Renal cortical epithelial cell (primary cell): ENCODE data around the gene CYB5RL. TPM values are rescaled to one million over a fixed set of nuclear protein-coding genes. Genes with fewer than 3 reads are reported as not detected.
"Not testable (repeated sequence)": the region's sequence is repeated elsewhere in the genome, so short reads cannot be mapped to it uniquely, and the experiment has no call there.

Source experiments
- DNase-seq: peaks from one replicate; pipeline ENCODE4 v3.0.0-alpha.2; 2011; ENCODE audit warnings: low read depth
- total RNA-seq: library from RNA; depleted of rRNA; stranded (reverse); fragments of >200 nt; gene quantifications from 2 replicates; pipeline ENCODE4 v1.2.3, GENCODE V29; 2014

The CYB5RL gene
- total RNA-seq, 1 donor from 2014 or later: 6.0 TPM

DNA sequence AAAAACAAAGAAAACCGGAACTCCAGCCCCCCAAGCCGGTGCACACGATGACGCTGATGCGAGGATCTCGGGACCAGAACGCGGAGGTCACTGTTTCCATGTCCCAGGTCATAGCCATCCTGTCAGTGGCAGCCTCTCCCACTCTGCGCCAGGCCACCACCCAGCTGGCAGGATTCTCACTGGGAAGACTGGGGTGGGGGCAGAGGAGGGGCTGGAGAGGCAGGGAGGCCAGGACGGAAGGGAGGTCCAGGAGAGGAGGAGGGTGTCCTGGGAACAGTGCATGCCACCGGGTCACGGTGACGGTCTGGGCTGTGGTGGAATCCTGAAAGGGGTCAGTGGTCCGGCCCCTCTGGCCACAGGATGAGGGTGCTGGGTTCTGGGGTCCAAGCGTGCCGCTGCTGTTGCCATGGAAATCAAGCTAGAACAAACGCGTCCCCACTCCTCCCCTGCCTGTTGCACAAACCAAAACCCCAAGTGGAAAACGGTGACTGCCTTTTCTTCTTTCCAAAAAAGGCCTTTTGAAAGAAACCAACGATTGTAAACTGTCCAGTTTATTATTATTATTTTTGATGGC lies 26.2 kb upstream of the CYB5RL start:
- DNase-seq: no peak

DNA sequence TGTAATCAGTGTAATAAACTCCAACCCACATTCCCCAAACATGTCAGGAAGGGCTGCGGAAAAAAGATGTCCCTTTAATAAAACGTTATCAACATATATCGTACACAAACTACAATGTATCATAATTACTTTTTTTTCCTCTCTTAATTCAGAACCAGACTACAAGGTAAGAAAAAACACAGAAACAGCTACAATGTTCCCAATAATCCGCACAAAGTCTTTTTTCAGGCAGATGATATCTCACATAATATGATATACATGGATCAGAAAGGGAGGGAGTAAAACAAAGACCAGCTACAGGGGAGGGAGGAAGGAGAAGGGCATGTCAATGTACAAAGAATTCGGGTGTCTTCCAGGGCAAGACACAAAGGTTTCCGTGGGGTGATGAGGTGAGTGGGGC lies 25.5 kb upstream of the CYB5RL start:
- DNase-seq: no peak

DNA sequence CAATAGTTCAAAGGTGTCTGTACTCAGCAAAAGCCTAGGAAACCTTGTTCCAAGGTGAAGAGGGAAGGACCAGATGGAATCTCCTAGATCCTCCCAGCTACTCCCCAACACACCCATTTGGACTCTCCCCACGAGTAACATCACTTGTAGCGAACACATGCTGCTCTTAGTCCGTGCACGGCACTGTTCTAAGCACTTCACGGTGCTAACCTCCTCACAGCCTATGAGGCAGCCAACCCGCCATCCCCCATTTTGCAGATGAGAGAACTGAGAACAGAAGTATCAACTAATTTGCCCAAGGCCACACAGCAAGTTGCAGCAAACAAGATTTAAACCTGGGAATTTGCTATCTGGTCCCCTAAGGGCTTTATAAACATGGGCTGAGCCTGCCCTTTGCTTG lies 24.4 kb upstream of the CYB5RL start:
- DNase-seq: no peak

DNA sequence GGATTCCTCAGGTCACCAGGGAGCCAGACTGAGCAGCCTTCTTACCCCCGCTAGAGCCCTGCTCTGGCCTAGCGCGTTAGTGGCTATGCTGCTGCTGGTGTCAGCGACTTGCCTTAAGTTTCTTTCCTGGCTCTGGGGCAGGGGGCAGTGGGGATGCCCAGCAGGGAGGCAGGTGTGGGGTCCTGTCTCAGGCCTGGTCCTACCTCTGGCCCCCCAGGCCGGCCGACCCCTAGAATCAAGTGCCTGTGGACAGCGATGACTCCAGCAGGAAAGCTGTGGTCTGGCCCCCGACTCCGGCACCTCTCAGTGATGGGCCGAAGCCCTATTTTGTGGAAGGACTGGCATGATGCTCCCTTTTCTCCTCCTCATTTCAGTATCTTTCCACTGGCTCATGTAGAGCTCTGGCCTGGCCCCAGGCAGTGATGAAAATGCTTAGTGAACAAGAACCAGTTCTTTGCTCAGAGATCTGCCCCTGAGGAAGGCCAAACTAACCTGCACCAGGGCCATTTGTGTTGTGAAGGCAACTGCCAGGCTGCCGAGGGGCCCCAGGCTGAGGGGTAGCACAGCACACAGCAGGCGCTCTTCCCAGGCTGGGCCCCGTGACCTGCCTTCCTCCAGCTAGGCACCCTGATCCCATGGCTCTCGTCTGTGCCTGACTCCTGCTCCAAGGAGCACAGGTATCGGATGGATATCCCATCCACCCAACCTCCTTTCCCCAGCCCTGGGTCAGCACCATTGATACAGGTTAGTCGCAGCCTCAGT lies 23.8 kb upstream of the CYB5RL start:
- no peak for DNase-seq

DNA sequence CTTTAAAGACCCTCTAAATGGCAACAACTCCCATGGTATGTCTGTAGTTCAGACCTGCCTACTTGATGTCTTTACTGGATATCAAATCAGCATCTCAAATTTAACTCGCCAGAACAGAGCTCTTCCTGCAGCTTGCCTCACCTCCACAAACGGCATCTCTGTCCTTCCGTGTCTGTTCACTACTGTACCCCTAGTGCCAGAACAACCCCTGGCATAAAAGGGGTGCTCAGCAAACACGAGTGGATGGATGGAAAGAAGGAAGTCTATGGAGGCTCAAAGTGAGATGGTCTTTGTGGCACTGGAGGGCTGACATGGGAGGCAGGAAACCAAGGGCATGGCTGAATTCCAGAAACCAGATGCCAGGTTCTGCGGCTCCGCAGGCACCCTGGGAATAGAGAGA lies 22.9 kb upstream of the CYB5RL start:
- DNase-seq: no peak

DNA sequence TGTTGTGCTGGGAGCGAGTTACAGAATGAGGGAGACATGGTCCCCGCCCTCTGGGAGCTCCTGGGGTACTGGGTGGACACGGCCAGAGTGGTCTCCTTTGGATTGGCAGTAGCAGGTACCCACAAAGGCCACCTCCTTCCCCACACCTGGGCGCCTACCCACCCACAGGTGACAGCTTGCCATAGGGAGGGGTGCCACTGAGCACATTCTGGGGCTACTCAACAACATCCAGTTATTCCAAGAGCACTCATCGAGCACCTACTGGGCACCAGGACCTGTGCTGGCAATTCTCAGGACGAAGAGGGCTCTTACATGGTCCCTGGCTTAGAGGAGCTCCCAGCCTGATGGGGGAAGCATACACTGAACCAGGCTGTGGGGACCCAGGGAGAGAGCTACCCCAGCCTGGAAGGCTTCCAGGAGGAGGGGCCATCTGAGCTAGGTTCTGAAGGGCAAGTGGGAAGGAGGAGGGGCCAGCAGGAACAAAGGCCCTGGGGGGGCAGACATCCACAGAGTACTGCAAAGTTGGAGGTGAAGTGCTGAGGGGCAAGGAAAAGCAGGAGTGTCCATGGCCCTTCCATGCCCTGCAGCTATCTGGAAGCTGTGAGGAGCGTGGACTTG lies 22.1 kb upstream of the CYB5RL start:
- no peak for DNase-seq

DNA sequence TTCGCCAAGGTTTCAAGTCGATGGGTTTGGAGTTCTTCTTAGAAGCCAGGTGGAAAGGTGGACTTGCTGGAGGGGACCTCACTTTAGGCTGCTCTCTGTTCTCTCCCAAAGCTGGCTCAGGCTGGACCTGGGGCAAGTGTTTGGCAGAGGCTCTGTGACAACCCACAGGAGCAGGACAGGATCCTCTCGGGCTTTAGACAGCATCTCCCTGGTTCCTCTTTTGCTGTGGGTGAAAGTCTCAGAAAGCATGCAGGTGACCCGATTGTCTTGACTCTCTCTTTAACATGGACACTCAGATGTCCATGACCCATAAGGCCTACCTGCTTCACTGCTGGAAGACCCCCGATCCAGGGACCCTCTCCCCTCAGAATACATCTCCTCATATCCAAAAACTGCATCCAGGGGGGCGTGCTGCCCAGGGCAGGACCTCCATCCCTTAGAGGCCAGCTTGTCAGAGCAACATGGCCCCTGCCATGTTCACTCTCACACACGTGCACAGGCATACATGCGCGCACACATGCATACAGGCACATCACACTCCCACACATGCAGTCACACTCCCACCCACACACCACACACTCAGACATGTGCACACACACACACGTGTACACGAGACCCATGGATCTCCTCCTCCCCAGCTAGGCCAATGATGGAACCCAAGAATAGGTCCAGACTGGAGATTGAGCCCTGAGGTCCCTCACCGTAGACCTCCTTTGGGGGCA lies 21.4 kb upstream of the CYB5RL start:
- no peak for DNase-seq

DNA sequence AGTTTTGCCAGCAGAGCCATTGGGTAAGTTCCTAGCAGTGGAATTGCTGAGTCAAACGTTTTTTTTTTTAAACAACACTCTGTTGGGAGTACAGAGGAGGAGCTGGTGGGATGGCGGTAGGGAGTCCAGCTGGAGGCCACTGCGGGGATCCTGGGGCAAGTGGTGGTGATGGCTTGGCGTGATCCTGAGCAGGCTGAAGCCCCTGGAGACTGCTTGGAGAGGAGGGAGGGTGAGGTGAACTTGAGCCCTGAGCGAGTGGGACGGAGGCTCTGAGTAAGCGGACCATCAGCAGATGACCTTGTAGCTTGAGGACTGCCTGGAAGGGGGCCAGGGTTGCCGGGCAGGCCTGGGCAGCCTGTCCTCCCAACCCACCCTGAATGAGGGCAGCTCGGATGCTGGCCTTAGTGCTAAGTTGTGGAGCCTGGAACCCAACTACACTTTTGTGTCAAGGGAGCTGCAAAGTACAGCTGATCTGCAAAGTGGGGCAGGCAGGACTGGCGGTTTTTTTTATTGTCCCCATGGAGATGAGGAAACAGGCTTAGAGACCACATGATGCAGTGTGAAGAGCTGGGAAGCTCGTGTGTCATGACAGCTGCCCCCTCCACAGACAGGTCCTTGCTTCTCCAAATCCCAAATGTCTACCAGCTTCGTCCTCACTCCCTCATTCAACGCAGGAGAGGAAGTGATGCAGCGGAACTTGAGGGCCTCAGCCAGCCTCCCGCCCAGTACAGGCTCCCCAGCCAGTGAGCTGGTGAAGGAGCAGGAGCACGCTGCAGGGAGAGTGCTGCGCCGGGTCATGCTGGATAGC lies 20.4 kb upstream of the CYB5RL start:
- no peak for DNase-seq

DNA sequence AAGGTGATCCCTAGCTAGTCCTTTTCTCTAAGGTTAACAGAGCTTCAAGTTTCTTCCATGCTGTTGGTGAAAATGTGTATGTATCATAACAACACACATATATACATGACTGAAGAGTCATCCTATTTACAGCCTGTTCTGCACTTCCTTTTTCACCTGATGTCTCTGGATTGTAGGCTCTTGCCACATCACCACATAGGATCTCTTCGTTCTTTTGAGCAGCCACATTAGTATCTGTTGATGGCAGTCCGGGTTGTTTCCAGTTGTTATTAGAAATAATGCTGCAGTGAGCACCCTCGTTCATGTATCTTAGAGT lies 19.8 kb upstream of the CYB5RL start:
- no peak for DNase-seq

DNA sequence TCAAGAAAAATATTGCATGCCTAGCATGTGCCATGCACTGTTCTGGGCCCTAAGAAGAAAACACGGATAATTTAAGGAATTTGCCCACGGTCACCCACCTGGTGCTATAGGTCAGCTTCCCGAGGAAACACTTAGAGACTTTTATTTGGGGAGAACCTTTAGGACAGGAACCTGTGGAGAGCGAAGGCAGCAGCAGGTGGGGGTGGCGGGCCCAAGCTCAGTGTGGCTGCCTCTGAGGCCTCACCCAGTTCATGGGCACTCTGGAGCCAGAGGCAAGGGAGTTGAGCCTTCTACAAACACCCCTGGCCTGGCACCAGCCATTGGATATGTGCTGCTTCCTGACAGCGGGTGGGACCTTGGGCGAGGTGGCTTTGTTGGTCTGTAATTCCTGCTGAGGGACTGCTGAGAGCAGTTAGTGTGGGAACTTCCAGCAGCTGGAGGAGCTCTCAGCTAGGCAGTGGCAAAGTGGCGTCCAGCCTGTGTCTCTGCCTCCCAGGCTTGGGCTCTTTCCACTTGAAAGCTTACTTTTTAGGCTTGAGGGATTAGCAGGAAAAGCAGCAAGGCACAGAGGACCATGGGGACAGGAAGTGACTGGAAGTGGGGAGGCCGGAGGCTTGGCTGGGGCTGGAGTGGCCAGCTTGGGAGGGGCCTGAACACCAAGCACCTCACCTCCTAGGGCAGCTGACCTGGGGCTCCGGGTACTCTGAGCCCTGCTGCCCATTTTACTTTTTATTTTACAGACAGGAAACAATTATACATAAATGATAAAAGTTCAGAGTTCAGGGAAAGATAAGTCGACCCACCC lies 19.3 kb upstream of the CYB5RL start:
- no peak for DNase-seq

DNA sequence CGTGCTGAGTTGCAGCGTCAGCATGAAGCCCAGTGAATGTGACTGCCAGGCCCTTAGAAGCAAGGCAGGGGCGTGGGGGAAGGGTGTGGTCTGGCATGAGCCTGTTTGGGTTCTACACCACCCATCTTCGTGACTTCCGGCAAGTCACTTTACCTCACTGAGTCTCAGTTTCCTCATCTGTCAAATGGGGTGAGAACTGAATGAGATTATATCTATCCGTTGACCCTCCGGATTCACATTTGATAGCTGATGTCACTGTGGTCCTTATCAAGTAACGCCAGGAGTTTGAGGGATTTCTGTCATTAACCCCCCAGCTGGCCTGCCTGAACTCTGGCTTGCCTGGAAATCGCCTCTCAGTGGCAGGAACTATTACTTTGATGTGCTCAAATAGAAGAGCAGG lies 15.7 kb upstream of the CYB5RL start:
- DNase-seq: no peak

DNA sequence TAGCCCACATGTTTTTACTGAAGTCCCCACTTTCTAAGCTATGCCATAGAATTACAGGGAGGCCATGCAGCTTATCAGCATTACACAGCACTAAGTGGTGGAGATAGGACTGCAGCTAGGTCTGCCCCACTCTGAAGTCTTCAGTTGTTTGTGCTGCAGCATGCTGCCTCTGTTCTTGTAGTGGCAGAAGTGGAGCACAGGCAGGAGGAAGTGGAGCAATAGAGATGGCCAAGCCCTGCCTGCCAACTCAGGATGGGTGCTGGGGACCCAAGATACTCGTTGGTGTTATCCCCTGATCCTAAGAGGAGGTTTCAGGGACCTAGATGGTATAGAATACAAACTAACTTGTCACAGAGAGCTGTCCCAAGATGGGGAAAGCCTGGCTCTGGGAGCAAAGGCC lies 13.0 kb upstream of the CYB5RL start:
- DNase-seq: no peak

DNA sequence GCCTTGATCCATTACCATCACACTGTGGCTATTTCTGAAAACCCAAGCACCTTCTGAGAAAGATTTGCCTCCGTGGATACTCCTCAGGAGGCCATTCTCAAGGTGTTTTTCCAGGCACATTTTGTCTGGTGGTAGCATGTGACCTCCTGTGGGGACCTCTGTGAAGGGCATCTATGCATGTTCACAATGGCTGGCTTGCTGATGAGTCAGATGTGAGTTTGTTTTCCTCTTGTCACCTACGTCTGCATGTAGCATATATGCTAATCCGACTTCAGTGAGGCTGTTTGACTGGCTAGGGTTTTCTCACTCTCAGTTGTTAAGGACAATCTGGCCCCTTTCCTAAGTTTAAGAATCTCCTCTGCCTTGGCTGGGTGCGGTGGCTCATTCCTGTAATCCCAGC lies 8.1 kb upstream of the CYB5RL start:
- DNase-seq: not testable (repeated sequence)

DNA sequence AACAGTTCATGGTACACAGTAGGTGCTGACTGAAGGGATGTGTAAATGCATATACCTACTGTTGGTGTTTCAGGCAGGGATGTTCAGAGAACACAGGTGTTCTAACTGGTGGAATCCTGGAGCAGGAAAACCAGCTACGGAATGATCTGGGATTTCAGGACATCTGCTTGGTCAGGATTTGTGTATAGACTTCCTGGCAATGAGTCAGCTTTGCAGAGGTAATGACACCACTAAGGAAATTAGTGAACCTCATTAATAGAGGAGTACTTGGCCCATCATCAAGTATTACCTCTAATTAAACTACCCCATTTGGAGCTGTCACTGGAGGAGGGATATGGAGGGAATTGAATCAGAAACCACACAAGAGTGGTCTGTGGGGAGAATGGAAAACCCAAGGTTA lies 7.5 kb upstream of the CYB5RL start:
- DNase-seq: peak; percentile 9

DNA sequence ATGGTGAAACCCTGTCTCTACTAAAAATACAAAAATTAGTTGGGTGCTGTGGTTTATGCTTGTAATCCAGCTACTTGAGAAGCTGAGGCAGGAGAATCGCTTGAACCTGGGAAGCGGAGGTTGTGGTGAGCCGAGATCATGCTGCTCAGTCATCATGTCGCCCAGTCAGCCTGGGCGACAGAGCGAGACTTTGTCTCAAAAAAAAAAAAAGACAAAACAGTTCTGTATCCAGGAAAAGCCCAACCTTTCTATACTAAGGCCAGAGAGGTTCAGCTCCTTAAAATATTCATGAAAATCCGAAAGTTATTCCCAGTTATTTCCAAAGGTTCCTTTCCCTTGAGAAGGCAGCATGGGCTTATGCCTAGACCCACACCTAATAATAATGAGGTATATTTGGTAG lies 4.4 kb upstream of the CYB5RL start:
- DNase-seq: no peak

DNA sequence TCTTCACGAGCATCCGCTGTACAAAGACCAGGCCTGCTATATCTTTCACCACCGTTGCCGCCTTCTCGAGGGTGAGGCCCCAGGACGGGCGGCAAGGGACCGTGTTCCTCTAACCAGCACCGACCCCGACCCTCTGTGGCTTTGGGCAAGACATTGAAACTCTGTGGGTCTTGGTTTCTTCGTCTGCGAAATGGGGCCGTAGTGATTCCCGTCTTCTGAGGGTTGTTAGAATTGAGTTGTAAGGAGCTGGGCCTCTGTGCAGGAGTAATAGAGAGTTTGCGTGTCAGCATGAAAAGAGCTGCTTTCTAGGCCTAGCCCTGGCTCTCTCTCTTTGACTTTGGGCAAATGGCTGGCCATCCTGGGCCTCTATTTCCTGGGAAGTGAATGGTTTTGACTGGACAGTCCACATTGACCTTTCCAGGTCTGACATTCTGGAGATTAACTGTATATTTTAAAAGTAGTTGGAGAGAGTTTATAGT lies 728 bp upstream of the CYB5RL start:
- no peak for DNase-seq

DNA sequence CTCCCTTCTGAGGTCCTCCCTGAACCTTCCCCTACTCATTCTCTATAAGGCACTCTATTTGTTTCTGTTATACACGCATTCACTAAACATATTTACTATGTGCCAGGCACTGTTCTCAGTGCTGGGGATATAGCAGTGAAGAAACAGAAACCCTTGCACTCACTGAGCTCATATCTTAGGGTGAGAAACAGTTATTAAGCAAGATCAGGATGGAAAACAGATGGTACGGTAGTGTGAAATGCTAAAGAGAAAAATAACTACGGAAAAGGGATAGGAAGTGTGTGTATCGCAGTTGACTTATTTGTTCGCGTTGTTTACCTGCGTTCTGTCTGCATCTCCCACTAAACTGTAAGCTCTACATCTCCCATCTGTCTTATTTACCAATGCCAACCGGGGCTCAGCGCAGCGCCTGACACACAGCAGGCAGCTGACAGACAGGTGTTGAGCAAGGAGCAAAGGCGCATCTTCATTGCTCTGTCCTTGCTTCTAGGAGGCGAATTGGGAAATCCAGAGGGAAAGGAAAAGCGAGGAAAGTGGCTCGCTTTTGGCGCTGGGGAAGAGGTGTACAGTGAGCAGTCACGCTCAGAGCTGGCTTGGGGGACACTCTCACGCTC lies 572 bp downstream of the CYB5RL start:
- no peak for DNase-seq

DNA sequence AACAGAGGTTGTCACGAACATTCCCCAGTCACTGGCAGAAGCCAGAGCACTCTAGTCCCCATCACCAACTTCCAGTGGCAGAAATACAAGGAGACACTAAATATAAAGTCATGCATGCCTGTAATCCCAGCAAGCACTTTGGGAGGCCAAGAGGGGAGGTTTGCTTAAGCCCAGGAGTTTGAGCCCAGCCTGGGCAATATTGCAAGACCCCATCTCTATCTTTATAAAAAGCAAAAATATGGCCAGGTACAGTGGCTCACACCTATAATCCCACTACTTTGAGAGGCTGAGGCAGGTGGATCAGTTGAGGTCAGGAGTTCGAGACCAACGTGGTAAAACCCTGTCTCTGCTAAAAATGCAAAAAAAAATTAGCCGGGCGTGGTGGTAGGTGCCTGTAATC lies 6.4 kb downstream of the CYB5RL start:
- DNase-seq: no peak

DNA sequence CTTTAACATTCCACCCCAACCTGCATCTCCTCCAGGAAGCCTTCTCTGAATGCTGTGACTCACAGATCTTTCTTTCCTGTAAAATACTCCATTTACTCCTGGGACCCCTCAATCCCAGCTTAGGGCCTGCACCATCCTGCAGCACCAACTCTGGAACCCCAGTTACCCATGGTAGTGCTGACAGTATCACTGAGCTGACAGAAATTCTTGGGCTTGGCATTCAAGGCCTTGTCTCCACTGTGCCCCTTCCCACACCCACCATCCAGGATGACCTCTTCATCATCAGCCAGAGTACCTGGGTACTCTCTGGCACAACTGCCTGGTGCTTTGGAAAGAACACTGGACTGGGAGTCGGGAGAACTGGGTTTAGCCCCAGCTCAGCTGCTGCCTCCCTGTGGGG lies 8.3 kb downstream of the CYB5RL start:
- no peak for DNase-seq

DNA sequence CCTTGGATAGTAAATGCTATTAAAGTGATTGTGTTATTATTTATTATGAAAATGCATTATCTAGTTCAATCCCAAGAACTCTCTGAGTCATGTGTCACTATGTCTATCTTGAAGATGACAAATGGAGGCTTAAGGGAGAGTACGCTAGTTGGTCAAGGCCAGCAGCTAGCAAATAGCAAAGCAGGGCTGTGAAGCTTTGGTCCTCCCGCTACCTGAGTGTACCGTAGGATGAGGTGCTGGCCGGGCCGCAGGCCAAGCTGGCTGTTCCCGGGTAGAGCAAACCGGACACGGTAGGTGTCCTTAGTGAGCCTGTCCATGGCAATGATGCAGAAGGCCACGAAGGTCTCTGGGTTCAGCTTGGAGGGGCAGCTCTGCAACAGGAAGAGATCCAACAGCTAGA lies 9.3 kb downstream of the CYB5RL start:
- DNase-seq: no peak

DNA sequence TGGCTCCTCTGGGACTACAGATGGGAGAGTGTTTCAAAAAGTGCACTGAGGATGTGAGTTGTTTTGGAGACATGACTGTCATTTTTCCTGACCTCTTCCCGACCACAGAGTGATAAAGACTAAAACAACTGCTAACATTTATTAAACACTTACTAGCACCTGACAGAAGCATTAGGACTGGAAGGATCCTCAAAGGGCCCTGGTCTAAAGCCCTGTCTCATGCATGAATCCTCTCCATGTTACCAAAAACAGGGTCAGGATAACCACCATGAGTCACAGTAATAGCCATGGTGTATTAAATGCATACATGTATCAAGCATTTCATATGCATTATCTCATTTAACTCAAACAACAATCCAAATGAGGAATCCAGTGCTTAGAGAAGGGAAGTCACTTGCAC lies 11.5 kb downstream of the CYB5RL start:
- DNase-seq: no peak
